ELR (cell line): Measurements from ENCODE around the gene TANK.
"Not testable (repeated sequence)": the region's sequence is repeated elsewhere in the genome, so short reads cannot be mapped to it uniquely, and the experiment has no call there.

Experiments used
- DNase-seq: peaks from one replicate; pipeline ENCODE4 v3.0.0-alpha.2; 2015; ENCODE audit warnings: low read depth

Gene TANK

DNA sequence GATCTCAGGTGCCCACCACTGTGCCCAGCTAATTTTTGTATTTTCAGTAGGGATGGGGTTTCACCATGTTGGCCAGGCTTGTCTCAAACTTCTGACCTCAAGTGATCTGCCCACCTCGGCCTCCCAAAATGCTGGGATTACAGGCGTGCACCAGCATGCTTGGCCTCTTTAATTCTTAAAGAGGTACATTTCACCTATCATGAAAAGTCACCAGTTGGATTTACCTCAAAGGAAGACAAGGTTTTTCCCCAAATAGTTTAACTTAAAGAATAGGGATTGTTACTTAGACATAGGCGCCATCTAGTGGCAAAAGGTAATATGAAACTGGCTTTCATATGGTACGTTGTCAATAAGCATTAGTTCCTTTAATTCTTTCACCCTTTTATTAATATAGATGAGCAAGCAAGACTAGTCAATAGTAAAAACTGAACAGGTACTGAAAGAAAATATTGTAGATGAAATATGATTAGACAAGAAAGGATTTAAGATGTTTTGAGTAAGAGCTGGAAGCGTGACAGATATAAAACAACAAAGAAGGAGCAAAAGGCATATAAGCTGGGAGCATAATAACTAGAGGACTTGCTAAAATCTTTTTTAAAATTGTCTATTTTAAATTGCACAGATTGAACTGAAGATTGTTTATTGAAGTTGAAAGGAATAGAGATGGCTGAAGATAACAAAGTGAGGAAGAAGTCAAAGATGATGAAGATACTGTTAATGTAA is 113.0 kb downstream of the TANK start:
- peak; percentile 79 for DNase-seq

- peak; percentile 10 for DNase-seq
Measured at GRCh38 chr2:161278564-161279229, 118.5 kb downstream of the TANK start.

- not testable (repeated sequence) for DNase-seq
Measured at GRCh38 chr2:161279230-161279815, 119.1 kb downstream of the TANK start.

DNA sequence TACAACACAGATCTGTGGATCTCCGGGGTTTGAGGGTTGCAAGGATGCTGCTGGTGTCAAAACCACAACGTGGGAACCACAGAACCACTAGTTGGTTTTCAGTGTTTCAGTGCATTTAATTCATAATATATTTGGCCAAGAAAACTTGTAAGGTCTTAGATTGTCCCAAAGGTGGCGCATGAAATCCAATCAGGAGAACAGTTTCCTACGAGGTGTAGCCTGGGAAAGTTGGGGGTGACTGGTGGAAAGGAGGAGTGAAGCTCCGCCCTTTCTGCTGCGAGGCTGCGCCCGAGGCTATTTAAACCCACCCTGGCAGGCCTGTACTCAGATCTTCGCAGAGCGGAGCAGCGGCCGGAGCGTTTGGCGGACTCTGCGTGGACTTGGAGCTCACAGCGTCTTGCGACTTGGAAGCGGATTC is 120.7 kb downstream of the TANK start:
- DNase-seq = peak; percentile 40

GRCh38 chr2:161281615-161282310 is 121.5 kb downstream of the TANK start:
- not testable (repeated sequence) for DNase-seq

DNA sequence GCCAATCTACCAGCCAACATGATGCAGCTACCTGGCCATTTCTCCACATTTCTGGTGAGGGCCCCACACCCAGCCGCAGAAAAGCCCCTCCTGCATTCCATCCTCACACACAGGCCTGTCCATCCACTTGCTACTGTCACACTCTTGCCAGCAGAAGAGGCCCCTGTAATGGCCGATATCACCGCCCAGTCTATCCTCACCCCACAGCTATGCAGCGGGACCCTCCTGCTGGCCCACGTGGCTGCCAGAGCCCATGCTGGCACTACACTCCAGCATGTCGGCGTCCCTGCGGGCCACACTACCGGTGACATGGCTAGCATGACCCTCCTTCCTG is 122.0 kb downstream of the TANK start:
- not testable (repeated sequence) for DNase-seq

DNA sequence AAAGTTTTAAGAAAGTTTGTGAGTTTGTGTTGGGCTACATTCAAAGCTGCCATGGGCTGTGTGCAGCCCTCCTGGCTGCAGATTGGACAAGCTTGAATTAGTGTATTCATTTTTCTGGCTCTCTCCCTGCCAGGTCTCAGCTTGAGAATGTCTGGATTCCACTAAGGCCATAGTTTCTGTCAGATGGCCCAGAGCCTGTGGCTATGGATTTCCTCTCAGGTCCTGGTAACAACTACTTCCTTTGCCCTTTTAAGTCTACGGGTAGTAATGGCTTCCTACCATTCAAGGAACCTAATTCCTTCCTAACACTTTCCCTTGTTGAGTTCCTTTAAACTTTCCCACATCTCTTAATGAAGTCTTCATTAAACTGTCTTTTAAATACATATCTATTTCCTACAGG is 123.7 kb downstream of the TANK start:
- no peak for DNase-seq
